Thyroid gland (tissue), 4 donors: ENCODE measurements around the gene PRR33.

Experiments
- CTCF ChIP-seq, 6 experiments: fragments of 200-600 bp in 3 of 6; fragments of 450-650 bp in 3 of 6; sonication (generic) in 3 of 6; IDR thresholded peaks; one replicate each; pipeline ENCODE4 v1.5.1; 2016 to 2019; ENCODE audit warnings: antibody characterized with exemption in 6 of 6, mild to moderate bottlenecking in 2 of 6, inconsistent platforms in 1 of 6, moderate library complexity in 1 of 6
- POLR2A ChIP-seq, 2 donors: fragments of 450-650 bp; IDR thresholded peaks; one replicate each; pipeline ENCODE4 v1.6.1; 2017; ENCODE audit warnings: antibody characterized with exemption in 2 of 2, mild to moderate bottlenecking in 2 of 2, moderate library complexity in 1 of 2

DNA sequence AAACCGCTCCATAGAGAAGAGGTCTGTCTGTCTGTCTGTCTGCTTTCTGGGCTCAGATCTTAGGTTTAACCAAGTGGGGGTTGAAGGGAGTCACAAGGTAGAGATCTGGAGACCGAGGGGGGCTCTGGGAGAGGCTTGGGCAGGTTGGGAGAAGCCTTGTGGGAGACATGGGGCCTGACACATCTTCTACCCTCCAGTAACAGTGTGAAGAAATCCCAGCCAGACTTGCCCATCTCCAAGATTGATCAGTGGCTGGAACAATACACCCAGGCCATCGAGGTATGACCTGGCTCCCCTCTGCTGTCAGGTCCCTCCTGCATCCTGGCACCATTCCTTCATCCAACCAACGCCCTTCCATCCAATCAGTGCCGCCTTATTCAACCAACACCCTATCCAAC is 7.4 kb downstream of the PRR33 start:
- TF ChIP-seq CTCF (IDR thresholded peaks at IDR 0.05) (no peak), POLR2A (IDR thresholded peaks at IDR 0.05) (no peak)
